HG02870 (cell line): Measurements from ENCODE around the gene DHX38.

Source experiments
- ATAC-seq: cut with Tn5 transposase; IDR thresholded peaks from one replicate; pipeline ENCODE4 v1.9.1; 2021; ENCODE audit warnings: mild to moderate bottlenecking, moderate library complexity; ENCODE audit not compliant: unreplicated experiment

The DHX38 gene

GRCh38 chr16:72162105-72162692, 68.6 kb downstream of the DHX38 start:
- no peak for ATAC-seq
